Activated T-cell treated with anti-CD3 and anti-CD28 coated beads for 48 hours (primary cell): ENCODE data around the gene PLXNC1.
"Not testable (repeated sequence)": the region's sequence is repeated elsewhere in the genome, so short reads cannot be mapped to it uniquely, and the experiment has no call there.

Source experiments
- DNase-seq: peaks from one replicate; pipeline ENCODE4 v3.0.0-alpha.2; 2020; ENCODE audit warnings: low read depth

Gene PLXNC1

GRCh38 chr12:94297876-94298505 is 149.6 kb downstream of the PLXNC1 start:
- no peak for DNase-seq

GRCh38 chr12:94299846-94300245 is 151.5 kb downstream of the PLXNC1 start:
- no peak for DNase-seq

GRCh38 chr12:94304012-94304411 is 155.6 kb downstream of the PLXNC1 start:
- DNase-seq: no peak

- no peak for DNase-seq
Observed at GRCh38 chr12:94304566-94305061, 156.2 kb downstream of the PLXNC1 start.

GRCh38 chr12:94305130-94305957 is 157.0 kb downstream of the PLXNC1 start:
- DNase-seq: peak; percentile 12

GRCh38 chr12:94308612-94309011 is 160.2 kb downstream of the PLXNC1 start:
- no peak for DNase-seq

GRCh38 chr12:94309373-94309772 is 161.0 kb downstream of the PLXNC1 start:
- DNase-seq: no peak

GRCh38 chr12:94312378-94312777 is 164.0 kb downstream of the PLXNC1 start:
- no peak for DNase-seq

- DNase-seq: not testable (repeated sequence)
Observed at GRCh38 chr12:94316600-94316999, 168.2 kb downstream of the PLXNC1 start.

GRCh38 chr12:94318181-94318580 is 169.8 kb downstream of the PLXNC1 start:
- no peak for DNase-seq

- no peak for DNase-seq
Observed at GRCh38 chr12:94320109-94320508, 171.7 kb downstream of the PLXNC1 start.

- DNase-seq: no peak
Observed at GRCh38 chr12:94322346-94322745, 174.0 kb downstream of the PLXNC1 start.

GRCh38 chr12:94326234-94326633 is 177.9 kb downstream of the PLXNC1 start:
- no peak for DNase-seq

GRCh38 chr12:94326727-94327126 is 178.3 kb downstream of the PLXNC1 start:
- DNase-seq: no peak

- no peak for DNase-seq
Observed at GRCh38 chr12:94327809-94328208, 179.4 kb downstream of the PLXNC1 start.

- no peak for DNase-seq
Observed at GRCh38 chr12:94329366-94329765, 181.0 kb downstream of the PLXNC1 start.

GRCh38 chr12:94333396-94333795 is 185.0 kb downstream of the PLXNC1 start:
- no peak for DNase-seq

GRCh38 chr12:94336211-94336925 is 188.0 kb downstream of the PLXNC1 start:
- no peak for DNase-seq

- no peak for DNase-seq
Observed at GRCh38 chr12:94338006-94338794, 189.8 kb downstream of the PLXNC1 start.

- DNase-seq: no peak
Observed at GRCh38 chr12:94340573-94340972, 192.2 kb downstream of the PLXNC1 start.

- no peak for DNase-seq
Observed at GRCh38 chr12:94353130-94353529, 204.8 kb downstream of the PLXNC1 start.
